Kidney epithelial cell (primary cell): ENCODE measurements around the gene TRIM71. TPM values are rescaled to one million over a fixed set of nuclear protein-coding genes. Genes with fewer than 3 reads are reported as not detected.

Source experiments
- DNase-seq: peaks from one replicate; pipeline ENCODE4 v3.0.0-alpha.2; 2010; ENCODE audit warnings: low read depth
- H3K27me3 ChIP-seq: 2 replicates; pipeline ENCODE4 v1.6.0; 2011; ENCODE audit warnings: low read length; ENCODE audit not compliant: control insufficient read depth, insufficient read depth
- H3K36me3 ChIP-seq: 2 replicates; pipeline ENCODE4 v1.5.1; 2011; ENCODE audit warnings: low read length; ENCODE audit not compliant: control insufficient read depth, insufficient read depth
- H3K4me3 ChIP-seq: 2 replicates; pipeline ENCODE4 v1.5.1; 2011; ENCODE audit warnings: low read depth, mild to moderate bottlenecking, control low read depth, low read length
- total RNA-seq: library from RNA; depleted of rRNA; stranded (reverse); fragments of >200 nt; gene quantifications from 2 replicates; pipeline ENCODE4 v1.2.3, GENCODE V29; 2015
- TF ChIP-seq, protein P1 (sequence below): IDR thresholded peaks from 2 replicates; pipeline ENCODE4 v1.5.1; 2011; ENCODE audit warnings: mild to moderate bottlenecking, moderate library complexity, low read length, control low read depth, inconsistent platforms; ENCODE audit not compliant: insufficient read depth, poor library complexity, severe bottlenecking

TRIM71 gene
- total RNA-seq, 1 donor from 2014 or later, result 2.4 TPM

DNA sequence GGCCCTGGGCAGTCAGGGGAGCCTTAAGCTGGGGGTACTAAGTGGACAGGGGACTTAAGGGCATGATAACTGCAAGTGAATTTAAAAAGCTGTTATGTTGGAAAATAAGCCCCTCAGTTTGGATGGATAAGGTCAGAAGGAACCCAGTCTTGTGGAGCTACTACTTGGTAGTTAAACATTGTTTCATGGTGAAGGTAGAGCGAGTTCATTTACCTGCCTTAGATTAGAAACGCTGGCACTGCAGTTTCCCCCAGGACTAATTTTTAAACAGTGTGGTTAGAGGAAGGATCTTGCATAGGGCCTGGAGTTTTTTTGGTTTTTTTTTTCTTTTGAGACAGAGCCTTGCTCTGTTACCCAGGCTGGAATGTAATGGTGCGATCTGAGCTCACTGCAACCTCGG is 31.2 kb downstream of the TRIM71 start:
- TF ChIP-seq, protein P1, sequence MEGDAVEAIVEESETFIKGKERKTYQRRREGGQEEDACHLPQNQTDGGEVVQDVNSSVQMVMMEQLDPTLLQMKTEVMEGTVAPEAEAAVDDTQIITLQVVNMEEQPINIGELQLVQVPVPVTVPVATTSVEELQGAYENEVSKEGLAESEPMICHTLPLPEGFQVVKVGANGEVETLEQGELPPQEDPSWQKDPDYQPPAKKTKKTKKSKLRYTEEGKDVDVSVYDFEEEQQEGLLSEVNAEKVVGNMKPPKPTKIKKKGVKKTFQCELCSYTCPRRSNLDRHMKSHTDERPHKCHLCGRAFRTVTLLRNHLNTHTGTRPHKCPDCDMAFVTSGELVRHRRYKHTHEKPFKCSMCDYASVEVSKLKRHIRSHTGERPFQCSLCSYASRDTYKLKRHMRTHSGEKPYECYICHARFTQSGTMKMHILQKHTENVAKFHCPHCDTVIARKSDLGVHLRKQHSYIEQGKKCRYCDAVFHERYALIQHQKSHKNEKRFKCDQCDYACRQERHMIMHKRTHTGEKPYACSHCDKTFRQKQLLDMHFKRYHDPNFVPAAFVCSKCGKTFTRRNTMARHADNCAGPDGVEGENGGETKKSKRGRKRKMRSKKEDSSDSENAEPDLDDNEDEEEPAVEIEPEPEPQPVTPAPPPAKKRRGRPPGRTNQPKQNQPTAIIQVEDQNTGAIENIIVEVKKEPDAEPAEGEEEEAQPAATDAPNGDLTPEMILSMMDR, result no peak
- no peaks in the 10 kb centered on the region for H3K36me3 ChIP-seq
- no peak overlapping the region for H3K4me3 ChIP-seq
- no peak for DNase-seq
- no peaks in the 10 kb centered on the region for H3K27me3 ChIP-seq

DNA sequence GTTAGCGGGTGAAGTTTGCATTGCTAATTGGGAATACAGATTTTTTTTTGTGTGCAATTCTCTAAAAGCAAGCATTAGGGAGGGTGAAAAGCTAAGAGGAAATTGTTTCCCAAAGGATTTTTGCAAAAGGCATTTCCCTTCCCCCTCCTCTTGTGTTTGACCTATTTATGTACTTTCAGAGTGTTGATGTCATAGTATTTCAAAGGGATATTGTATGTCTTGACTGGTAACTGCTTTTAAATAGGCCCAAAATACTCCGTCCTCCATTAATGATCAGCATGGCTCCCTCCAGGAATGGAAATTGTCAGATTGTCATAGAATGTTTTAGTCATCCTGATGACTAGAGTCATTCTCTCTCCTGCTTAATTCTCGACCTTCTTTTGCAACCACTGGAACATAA is 32.4 kb downstream of the TRIM71 start:
- TF ChIP-seq, protein P1, result no peak
- H3K4me3 ChIP-seq, result no peak overlapping the region
- H3K27me3 ChIP-seq, result no peaks in the 10 kb centered on the region
- H3K36me3 ChIP-seq, result no peaks in the 10 kb centered on the region
- no peak for DNase-seq

DNA sequence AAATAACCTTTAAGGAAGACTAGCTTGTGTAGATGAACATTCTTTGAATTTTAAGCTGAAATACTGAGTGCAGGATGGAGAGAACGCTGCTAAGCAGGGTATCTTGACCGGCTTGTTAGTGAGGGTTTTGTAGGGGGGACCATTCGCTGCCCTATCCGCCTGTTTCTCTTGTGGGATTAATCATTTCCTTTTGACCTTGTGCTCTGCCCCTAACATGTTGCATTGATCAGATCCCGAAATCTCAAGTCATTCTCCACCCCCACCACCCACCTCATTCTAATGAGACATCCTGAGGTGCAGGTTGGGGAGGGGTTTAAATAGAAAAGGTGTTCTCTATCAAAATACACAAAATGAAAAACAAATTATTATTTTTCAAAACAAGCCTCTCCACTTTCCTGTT is 32.8 kb downstream of the TRIM71 start:
- Histone ChIP-seq H3K36me3 (no peaks in the 10 kb centered on the region), H3K27me3 (no peaks in the 10 kb centered on the region), H3K4me3 (no peak overlapping the region)
- DNase-seq, result no peak
- TF ChIP-seq, protein P1, result no peak

DNA sequence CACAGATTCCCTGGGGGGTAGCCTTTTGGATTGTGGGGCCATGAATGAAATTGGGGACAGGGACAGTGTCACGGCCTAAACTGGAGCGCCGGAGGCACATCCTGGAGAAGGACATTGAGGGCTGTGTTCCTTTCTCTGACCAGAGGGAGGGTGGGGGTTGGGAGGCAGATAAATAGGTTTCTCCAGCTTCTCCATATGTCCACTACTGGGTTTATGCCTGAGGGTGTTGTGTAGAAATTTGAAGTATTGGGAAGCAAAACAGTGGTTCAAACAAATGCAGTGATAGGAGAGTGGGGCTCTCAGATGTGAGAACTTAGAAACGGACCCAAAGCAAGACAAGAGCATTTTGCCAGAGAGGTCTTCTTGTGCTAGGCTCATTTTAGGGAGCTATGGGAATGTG is 34.3 kb downstream of the TRIM71 start:
- no peak for DNase-seq
- TF ChIP-seq, protein P1, result no peak
- Histone ChIP-seq H3K4me3 (no peak overlapping the region), H3K27me3 (no peaks in the 10 kb centered on the region), H3K36me3 (no peaks in the 10 kb centered on the region)

DNA sequence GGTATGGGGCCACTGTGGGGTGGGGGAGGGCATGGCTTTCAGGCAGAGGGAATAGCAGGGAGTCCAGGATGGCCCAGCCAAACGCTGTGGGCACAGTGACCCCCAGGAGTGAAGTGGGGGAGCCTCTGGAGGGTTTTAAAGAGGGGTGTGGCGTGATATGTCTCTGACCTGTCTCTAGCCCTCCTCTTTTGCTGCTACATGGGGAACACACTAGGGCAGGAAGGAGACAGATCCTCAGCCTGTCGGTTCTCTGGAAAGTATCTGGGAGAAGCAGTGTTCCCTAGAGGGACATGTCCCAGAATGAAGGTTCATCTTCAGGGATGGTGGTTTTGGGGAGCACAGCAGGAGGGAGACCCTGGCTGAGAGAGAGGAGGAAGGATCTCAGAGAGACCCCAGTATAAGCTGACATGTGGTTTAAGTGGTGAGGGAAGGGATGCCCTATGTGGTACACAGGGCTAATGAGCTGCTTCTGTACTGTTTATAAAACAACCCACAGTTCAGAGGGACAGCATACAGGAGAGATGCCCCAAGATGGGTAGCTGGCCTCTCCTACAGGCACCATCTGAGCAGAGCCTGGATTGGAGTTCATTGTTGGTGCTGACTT is 37.7 kb downstream of the TRIM71 start:
- H3K36me3 ChIP-seq, result no peaks in the 10 kb centered on the region
- TF ChIP-seq, protein P1, result no peak
- H3K27me3 ChIP-seq, result no peaks in the 10 kb centered on the region
- H3K4me3 ChIP-seq, result no peak overlapping the region
- no peak for DNase-seq

DNA sequence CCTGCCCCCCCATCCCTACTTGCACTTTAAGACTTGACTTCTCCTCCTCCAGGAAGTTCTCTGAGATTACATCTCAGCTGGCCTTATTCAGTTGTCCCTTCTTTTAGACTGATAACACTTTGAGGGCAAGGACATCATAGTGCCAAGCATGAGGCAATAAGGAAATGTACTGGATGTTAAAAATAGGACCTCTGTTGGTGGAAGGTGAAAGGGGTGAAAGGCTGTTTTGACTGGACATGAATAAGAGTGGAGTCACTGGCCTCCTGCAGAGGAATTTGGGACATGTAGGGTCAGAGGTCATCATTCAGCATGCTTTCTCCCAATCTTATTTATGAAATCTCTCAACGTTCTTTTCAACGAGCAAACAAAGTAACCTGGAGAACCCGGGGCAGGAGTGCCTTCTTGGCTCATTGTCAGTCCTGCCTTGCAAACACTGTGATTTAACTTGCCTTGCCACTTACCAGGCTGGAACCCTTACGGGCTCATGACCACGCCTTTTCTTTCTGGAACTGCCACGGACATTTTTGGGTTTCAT is 38.6 kb downstream of the TRIM71 start:
- Histone ChIP-seq H3K4me3 (no peak overlapping the region), H3K36me3 (no peaks in the 10 kb centered on the region), H3K27me3 (no peaks in the 10 kb centered on the region)
- no peak for DNase-seq
- TF ChIP-seq, protein P1, result no peak
